NCI-H128 (cell line): ENCODE measurements around the gene TPCN2.

ENCODE experiments used
- DNase-seq: peaks from one replicate; lab custom pipeline; 2025; ENCODE audit not compliant: unreplicated experiment; lab: John Stamatoyannopoulos, UW

TPCN2 gene

GRCh38 chr11:69010361-69010891, 38.3 kb upstream of the TPCN2 start:
- no peak for DNase-seq

GRCh38 chr11:69010964-69011623, 37.6 kb upstream of the TPCN2 start:
- no peak for DNase-seq

- no peak for DNase-seq
These were observed 37.1 kb upstream of the TPCN2 start for GRCh38 chr11:69011624-69012091.

GRCh38 chr11:69012092-69013008, 36.4 kb upstream of the TPCN2 start:
- DNase-seq: no peak

GRCh38 chr11:69013009-69013951, 35.5 kb upstream of the TPCN2 start, which contains the start of gene MRGPRF:
Gene MRGPRF (minus strand): TSS chr11:69013246. CDS start chr11:69009901, 3,345 bp downstream.
- no peak for DNase-seq

GRCh38 chr11:69014084-69014851, 34.5 kb upstream of the TPCN2 start:
- DNase-seq: no peak

GRCh38 chr11:69014898-69015549, 33.7 kb upstream of the TPCN2 start:
- DNase-seq: no peak

GRCh38 chr11:69017951-69018350, 30.8 kb upstream of the TPCN2 start:
- DNase-seq: no peak

GRCh38 chr11:69018924-69019323, 29.8 kb upstream of the TPCN2 start:
- no peak for DNase-seq

- no peak for DNase-seq
These were observed 26.5 kb upstream of the TPCN2 start for GRCh38 chr11:69022260-69022659.

GRCh38 chr11:69024509-69024908, 24.2 kb upstream of the TPCN2 start:
- no peak for DNase-seq

- DNase-seq: no peak
These were observed 20.9 kb upstream of the TPCN2 start for GRCh38 chr11:69027704-69028372.

GRCh38 chr11:69030301-69030700, 18.4 kb upstream of the TPCN2 start:
- DNase-seq: no peak

- no peak for DNase-seq
These were observed 15.9 kb upstream of the TPCN2 start for GRCh38 chr11:69032833-69033232.

GRCh38 chr11:69033431-69033830, 15.3 kb upstream of the TPCN2 start:
- no peak for DNase-seq

GRCh38 chr11:69034123-69034867, 14.4 kb upstream of the TPCN2 start:
- no peak for DNase-seq

GRCh38 chr11:69035150-69035945, 13.4 kb upstream of the TPCN2 start:
- DNase-seq: no peak
